A549 treated with Mapracorat at 1 μM for 4 hours (cell line): ENCODE results near the gene CYP27B1. TPM values are rescaled to one million over a fixed set of nuclear protein-coding genes. Genes with fewer than 3 reads are reported as not detected.

Experiments
- total RNA-seq: library from RNA; stranded (reverse); fragments of 200-300 nt; extraction: Qiagen RNA extraction; gene quantifications from 5 replicates; pipeline ENCODE4 v1.2.3, GENCODE V29; 2022

The CYP27B1 gene
- total RNA-seq = 1.5 to 2.8 TPM (median 1.7 TPM) in 5 replicates

GRCh38 chr12:57766464-57767304 is at the start of gene CYP27B1:
Gene CYP27B1, minus strand, starts transcription at chr12:57767078. Its CDS starts 37 bp downstream, at chr12:57767041.

GRCh38 chr12:57782608-57783465 is 16.0 kb upstream of the CYP27B1 start, which contains the start of gene TSFM:
Gene TSFM, plus strand, starts transcription at chr12:57782787. Its CDS starts 15 bp downstream, at chr12:57782802.

GRCh38 chr12:57772429-57773322 is 5.8 kb upstream of the CYP27B1 start, which contains the start of gene EEF1AKMT3:
Gene EEF1AKMT3, plus strand, starts transcription at chr12:57772614. Its CDS starts 111 bp downstream, at chr12:57772725.

GRCh38 chr12:57771873-57772428 is 5.1 kb upstream of the CYP27B1 start, which contains the start of gene METTL1:
Gene METTL1, minus strand, starts transcription at chr12:57772105. Its CDS starts 22 bp downstream, at chr12:57772083.

GRCh38 chr12:57754411-57755193 is 12.3 kb downstream of the CYP27B1 start, which contains the start of gene MARCHF9:
Gene MARCHF9, plus strand, starts transcription at chr12:57755103. Its CDS starts 426 bp downstream, at chr12:57755529.

GRCh38 chr12:57751788-57752667 is 14.8 kb downstream of the CYP27B1 start, which contains the start of gene CDK4:
Gene CDK4, minus strand, starts transcription at chr12:57752310. Its CDS starts 593 bp downstream, at chr12:57751717.

GRCh38 chr12:57744777-57745484 is 21.9 kb downstream of the CYP27B1 start, which contains the start of gene TSPAN31:
Gene TSPAN31, plus strand, starts transcription at chr12:57745039. Its CDS starts 116 bp downstream, at chr12:57745155.

GRCh38 chr12:57738661-57739237 is 28.1 kb downstream of the CYP27B1 start, which contains the start of gene AGAP2:
Gene AGAP2, minus strand, starts transcription at chr12:57738742. Its CDS starts 496 bp downstream, at chr12:57738246.

Other genes starting within 250 kb of the CYP27B1 start
- 27.8 to 30.1 TPM (median 28.8 TPM) in 5 replicates for gene DDIT3, start 246.6 kb downstream of the CYP27B1 start, total RNA-seq
- gene MBD6, start 244.3 kb downstream of the CYP27B1 start, total RNA-seq = 19.4 to 27.6 TPM (median 26.6 TPM) in 5 replicates
- gene DCTN2, start 219.9 kb downstream of the CYP27B1 start, total RNA-seq = 117 to 160 TPM (median 118 TPM) in 5 replicates
- gene KIF5A, start 217.0 kb downstream of the CYP27B1 start, total RNA-seq = 0.13 to 0.29 TPM (median 0.20 TPM) in 5 replicates
- 38.3 to 48.9 TPM (median 42.1 TPM) in 5 replicates for gene PIP4K2C, start 175.9 kb downstream of the CYP27B1 start, total RNA-seq
- gene DTX3, start 162.3 kb downstream of the CYP27B1 start, total RNA-seq = 16.1 to 21.0 TPM (median 17.8 TPM) in 5 replicates
- gene ARHGEF25, start 155.6 kb downstream of the CYP27B1 start, total RNA-seq = 4.4 to 5.9 TPM (median 5.3 TPM) in 5 replicates
- 30.6 to 47.9 TPM (median 44.0 TPM) in 5 replicates for gene B4GALNT1, start 133.9 kb downstream of the CYP27B1 start, total RNA-seq
- 113 to 119 TPM (median 115 TPM) in 5 replicates for gene OS9, start 72.9 kb downstream of the CYP27B1 start, total RNA-seq
- 0.08 to 0.23 TPM (median 0.14 TPM) in 5 replicates for gene AGAP2, start 28.3 kb downstream of the CYP27B1 start, total RNA-seq
- gene TSPAN31, start 22.0 kb downstream of the CYP27B1 start, total RNA-seq = 15.2 to 21.0 TPM (median 16.4 TPM) in 5 replicates
- gene CDK4, start 14.8 kb downstream of the CYP27B1 start, total RNA-seq = 237 to 273 TPM (median 248 TPM) in 5 replicates
- gene MARCHF9, start 12.0 kb downstream of the CYP27B1 start, total RNA-seq = 6.9 to 8.7 TPM (median 7.3 TPM) in 5 replicates
- gene METTL1, start 5.0 kb upstream of the CYP27B1 start, total RNA-seq = 47.6 to 55.6 TPM (median 52.6 TPM) in 5 replicates
- gene EEF1AKMT3, start 5.5 kb upstream of the CYP27B1 start, total RNA-seq = 4.8 to 5.7 TPM (median 5.6 TPM) in 5 replicates
- 66.3 to 77.2 TPM (median 75.5 TPM) in 5 replicates for gene TSFM, start 15.7 kb upstream of the CYP27B1 start, total RNA-seq
- 0.38 to 0.92 TPM (median 0.54 TPM) in 5 replicates for gene AVIL, start 51.7 kb upstream of the CYP27B1 start, total RNA-seq
- 42.7 to 57.2 TPM (median 51.1 TPM) in 5 replicates for gene CTDSP2, start 79.7 kb upstream of the CYP27B1 start, total RNA-seq
- gene ATP23, start 174.5 kb upstream of the CYP27B1 start, total RNA-seq = 3.5 to 5.0 TPM (median 4.6 TPM) in 5 replicates